K562 (cell line): ENCODE measurements around the gene SMARCA4. TPM values are rescaled to one million over a fixed set of nuclear protein-coding genes. Genes with fewer than 3 reads are reported as not detected.

Source experiments
- CBFA2T2 ChIP-seq: fragments of 450-650 bp; conservative IDR thresholded peaks from 2 replicates; pipeline ENCODE4 v1.6.1; 2017; ENCODE audit warnings: mild to moderate bottlenecking
- ELF2 ChIP-seq: fragments of 250-450 bp; sonication (Bioruptor Pico); IDR thresholded peaks from 2 replicates; pipeline ENCODE4 v1.5.0; 2021; ENCODE audit warnings: mild to moderate bottlenecking
- ETS2 ChIP-seq: IDR thresholded peaks from 2 replicates; pipeline ENCODE4 v1.6.1; 2016; ENCODE audit warnings: borderline replicate concordance, missing genetic modification characterization, mild to moderate bottlenecking, moderate library complexity, missing compliant biosample characterization; ENCODE audit not compliant: poor library complexity, severe bottlenecking
- HMGN3 ChIP-seq: IDR thresholded peaks from 2 replicates; pipeline ENCODE4 v1.6.1; 2011; ENCODE audit warnings: borderline replicate concordance, low read depth, mild to moderate bottlenecking, mixed read lengths, low read length; ENCODE audit not compliant: insufficient read length; ENCODE audit errors: extremely low read depth
- KDM1A ChIP-seq, 2 experiments: fragments of 450-650 bp; IDR thresholded peaks; 2 replicates each; pipeline ENCODE4 v1.6.1; 2016; ENCODE audit warnings: mild to moderate bottlenecking in 2 of 2
- KLF1 ChIP-seq: fragments of 450-650 bp; IDR thresholded peaks from 2 replicates; pipeline ENCODE4 v1.6.1; 2016; ENCODE audit warnings: missing genetic modification characterization, missing compliant biosample characterization
- NR1H2 ChIP-seq: sonication (generic); formaldehyde crosslinking; IDR thresholded peaks from 2 replicates; pipeline ENCODE4 v1.4.0; 2020; ENCODE audit warnings: mild to moderate bottlenecking, missing genetic modification reagents
- RFX7 ChIP-seq: fragments of 250-450 bp; sonication (Bioruptor Pico); IDR thresholded peaks from 2 replicates; pipeline ENCODE4 v1.5.1; 2021; ENCODE audit warnings: mild to moderate bottlenecking
- SMARCC2 ChIP-seq: fragments of 450-650 bp; IDR thresholded peaks from 2 replicates; pipeline ENCODE4 v1.6.1; 2017; ENCODE audit warnings: antibody characterized with exemption, moderate library complexity, mild to moderate bottlenecking, low read depth
- SRF ChIP-seq, 2 experiments: fragments of 250-450, 450-650 bp in 1 of 2; sonication (Bioruptor Pico) in 1 of 2; sonication (generic) in 1 of 2; formaldehyde crosslinking; IDR thresholded peaks; 2 replicates each; pipeline versions ENCODE4 v1.5.0 to v1.5.1; 2020 to 2022; ENCODE audit warnings: mild to moderate bottlenecking in 1 of 2, missing genetic modification reagents in 1 of 2
- STAT5A ChIP-seq: IDR thresholded peaks from 2 replicates; pipeline ENCODE4 v1.6.1; 2012; ENCODE audit warnings: low read length, inconsistent platforms, borderline replicate concordance
- TAF15 ChIP-seq: fragments of 200-400 bp; formaldehyde crosslinking; IDR thresholded peaks from 2 replicates; pipeline ENCODE4 v1.6.1; 2017; ENCODE audit warnings: mild to moderate bottlenecking, low read depth, low read length, moderate library complexity
- TCF3 ChIP-seq: sonication (generic); formaldehyde crosslinking; IDR thresholded peaks from 2 replicates; pipeline ENCODE4 v1.4.0; 2020; ENCODE audit warnings: mild to moderate bottlenecking, missing genetic modification reagents
- YY1 ChIP-seq, 3 experiments: IDR thresholded peaks; 2 replicates each; pipeline ENCODE4 v1.6.1; 2011; ENCODE audit warnings: low read length in 2 of 3, mild to moderate bottlenecking in 2 of 3, moderate library complexity in 2 of 3, borderline replicate concordance in 1 of 3, control low read depth in 1 of 3, low read depth in 1 of 3; ENCODE audit not compliant: insufficient read depth in 3 of 3, insufficient replicate concordance in 2 of 3, control insufficient read depth in 1 of 3, insufficient read length in 1 of 3; ENCODE audit errors: extremely low read depth in 1 of 3
- ZNF174 ChIP-seq: fragments of 250-450 bp; sonication (Bioruptor Pico); IDR thresholded peaks from 2 replicates; pipeline ENCODE4 v1.4.0; 2020; ENCODE audit warnings: mild to moderate bottlenecking
- ZNF263 ChIP-seq: sonication (generic); formaldehyde crosslinking; IDR thresholded peaks from 2 replicates; pipeline ENCODE4 v1.8.0; 2022; ENCODE audit warnings: mild to moderate bottlenecking, missing genetic modification reagents, borderline replicate concordance
- polyA plus RNA-seq, 8 experiments: library from polyadenylated mRNA; depleted of rRNA in 4 of 8; stranded (reverse) in 5 of 8; unstranded in 3 of 8; fragments of >200 nt; fragmentation: Nextera tagmentation in 2 of 8; fragmentation: Illumina TruSeq in 1 of 8; extraction: Ambion mirVana in 2 of 8; extraction: Trizol in 1 of 8; gene quantifications; 2 replicates each; pipeline versions ENCODE4 v1.2.1 to v1.2.3, GENCODE V29; 2011 to 2014; ENCODE audit warnings: inconsistent platforms in 1 of 8, missing spikeins in 1 of 8
- total RNA-seq, 7 experiments: library from RNA; depleted of rRNA in 6 of 7; stranded (reverse); fragments of >200 nt in 6 of 7; fragmentation: Illumina TruSeq in 2 of 7; extraction: Trizol in 2 of 7; gene quantifications; 2 replicates each; pipeline versions ENCODE4 v1.2.1 to v1.2.3, GENCODE V29; 2011 to 2021; ENCODE audit warnings: low replicate concordance in 1 of 7
- TF ChIP-seq, protein P1 (sequence below): sonication (generic); formaldehyde crosslinking; IDR thresholded peaks from 2 replicates; pipeline ENCODE4 v1.8.0; 2022; ENCODE audit warnings: missing genetic modification reagents, mild to moderate bottlenecking, moderate library complexity, borderline replicate concordance
- TF ChIP-seq, protein P2 (sequence below): fragments of 450-650 bp; IDR thresholded peaks from 2 replicates; pipeline ENCODE4 v1.6.1; 2018; ENCODE audit warnings: mild to moderate bottlenecking, low read depth; ENCODE audit not compliant: partially characterized antibody
- TF ChIP-seq, protein P3 (sequence below): fragments of 250-450 bp; sonication (Bioruptor Pico); IDR thresholded peaks from 2 replicates; pipeline ENCODE4 v1.5.0; 2020; ENCODE audit warnings: mild to moderate bottlenecking

Gene SMARCA4
- total and polyA plus RNA-seq, 9 of the 15 experiments (the other 6 are each of a cell fraction or from before 2014, with no cell fraction given), result 19.3 to 207 (median 52.1) TPM

DNA sequence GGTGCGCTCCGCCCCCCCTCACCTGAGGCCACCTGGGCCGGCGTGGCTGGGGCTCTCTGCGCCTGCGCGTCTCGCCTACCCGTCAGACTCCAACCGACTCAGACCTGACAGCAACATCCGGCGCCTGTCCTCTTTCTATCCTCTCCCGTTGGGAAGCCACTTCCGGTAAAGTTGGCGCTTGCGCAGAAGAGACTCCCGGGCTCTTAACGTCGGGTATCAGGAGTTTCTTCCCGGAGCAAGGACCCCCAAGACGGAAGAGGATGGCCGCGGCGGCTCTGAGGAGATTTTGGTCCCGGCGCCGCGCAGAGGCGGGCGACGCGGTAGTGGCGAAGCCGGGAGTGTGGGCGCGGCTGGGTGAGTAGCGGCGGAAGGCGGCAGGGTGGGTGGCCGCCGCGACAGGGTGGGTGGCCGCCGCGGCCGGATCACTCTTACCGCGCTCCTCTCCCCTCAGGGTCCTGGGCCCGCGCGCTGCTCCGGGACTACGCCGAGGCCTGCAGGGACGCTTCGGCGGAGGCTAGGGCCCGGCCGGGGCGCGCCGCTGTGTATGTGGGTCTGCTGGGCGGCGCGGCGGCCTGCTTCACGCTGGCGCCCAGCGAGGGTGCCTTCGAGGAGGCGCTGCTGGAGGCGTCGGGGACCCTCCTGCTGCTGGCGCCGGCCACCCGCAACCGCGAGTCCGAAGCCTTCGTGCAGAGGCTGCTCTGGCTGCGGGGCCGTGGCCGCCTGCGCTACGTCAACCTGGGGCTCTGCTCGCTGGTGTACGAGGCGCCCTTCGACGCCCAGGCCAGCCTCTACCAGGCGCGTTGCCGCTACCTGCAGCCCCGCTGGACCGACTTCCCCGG, 32.0 kb upstream of the SMARCA4 start, which contains the start of the genes TIMM29 and YIPF2 (continued):
- TF ChIP-seq ETS2 (tag) (no peak), KLF1 (0 out of 2 replicates have a peak, but pooled peaks have one; percentile 40), STAT5A (no peak; the same call in 1 of the 2 replicates), YY1 (IDR thresholded peaks at IDR 0.05; ENCODE audit: borderline replicate concordance in 1 of 3, control insufficient read depth in 1 of 3, extremely low read depth in 1 of 3, insufficient read depth in 3 of 3, insufficient read length in 1 of 3, insufficient replicate concordance in 2 of 3, low read depth in 1 of 3, low read length in 2 of 3) (peak; percentile 60 to 96 (median 94)), ZNF174 (CRISPR knock-in tag) (no peak), ZNF263 (CRISPR knock-in tag) (no peak; the same call in 1 of the 2 replicates), ELF2 (CRISPR knock-in tag) (peak; percentile 96), TAF15 (no peak), RFX7 (no peak), KDM1A (IDR thresholded peaks at IDR 0.05) (no peak), HMGN3 (peak; percentile 47), SMARCC2 (no peak), SRF (CRISPR knock-in tag; IDR thresholded peaks at IDR 0.05) (peak in 1 of 2 experiments; percentile 51; a peak in 1 of 4 replicates), NR1H2 (CRISPR knock-in tag) (no peak), CBFA2T2 (no peak), TCF3 (CRISPR knock-in tag) (no peak)
- TF ChIP-seq, protein P1, sequence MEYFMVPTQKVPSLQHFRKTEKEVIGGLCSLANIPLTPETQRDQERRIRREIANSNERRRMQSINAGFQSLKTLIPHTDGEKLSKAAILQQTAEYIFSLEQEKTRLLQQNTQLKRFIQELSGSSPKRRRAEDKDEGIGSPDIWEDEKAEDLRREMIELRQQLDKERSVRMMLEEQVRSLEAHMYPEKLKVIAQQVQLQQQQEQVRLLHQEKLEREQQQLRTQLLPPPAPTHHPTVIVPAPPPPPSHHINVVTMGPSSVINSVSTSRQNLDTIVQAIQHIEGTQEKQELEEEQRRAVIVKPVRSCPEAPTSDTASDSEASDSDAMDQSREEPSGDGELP (CRISPR knock-in tag), result peak; percentile 69; the same call in 1 of the 2 replicates
- TF ChIP-seq, protein P2, sequence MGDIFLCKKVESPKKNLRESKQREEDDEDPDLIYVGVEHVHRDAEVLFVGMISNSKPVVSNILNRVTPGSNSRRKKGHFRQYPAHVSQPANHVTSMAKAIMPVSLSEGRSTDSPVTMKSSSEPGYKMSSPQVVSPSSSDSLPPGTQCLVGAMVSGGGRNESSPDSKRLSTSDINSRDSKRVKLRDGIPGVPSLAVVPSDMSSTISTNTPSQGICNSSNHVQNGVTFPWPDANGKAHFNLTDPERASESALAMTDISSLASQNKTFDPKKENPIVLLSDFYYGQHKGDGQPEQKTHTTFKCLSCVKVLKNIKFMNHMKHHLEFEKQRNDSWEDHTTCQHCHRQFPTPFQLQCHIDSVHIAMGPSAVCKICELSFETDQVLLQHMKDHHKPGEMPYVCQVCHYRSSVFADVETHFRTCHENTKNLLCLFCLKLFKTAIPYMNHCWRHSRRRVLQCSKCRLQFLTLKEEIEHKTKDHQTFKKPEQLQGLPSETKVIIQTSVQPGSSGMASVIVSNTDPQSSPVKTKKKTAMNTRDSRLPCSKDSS, result no peak
- TF ChIP-seq, protein P3, sequence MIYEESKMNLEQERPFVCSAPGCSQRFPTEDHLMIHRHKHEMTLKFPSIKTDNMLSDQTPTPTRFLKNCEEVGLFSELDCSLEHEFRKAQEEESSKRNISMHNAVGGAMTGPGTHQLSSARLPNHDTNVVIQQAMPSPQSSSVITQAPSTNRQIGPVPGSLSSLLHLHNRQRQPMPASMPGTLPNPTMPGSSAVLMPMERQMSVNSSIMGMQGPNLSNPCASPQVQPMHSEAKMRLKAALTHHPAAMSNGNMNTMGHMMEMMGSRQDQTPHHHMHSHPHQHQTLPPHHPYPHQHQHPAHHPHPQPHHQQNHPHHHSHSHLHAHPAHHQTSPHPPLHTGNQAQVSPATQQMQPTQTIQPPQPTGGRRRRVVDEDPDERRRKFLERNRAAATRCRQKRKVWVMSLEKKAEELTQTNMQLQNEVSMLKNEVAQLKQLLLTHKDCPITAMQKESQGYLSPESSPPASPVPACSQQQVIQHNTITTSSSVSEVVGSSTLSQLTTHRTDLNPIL (CRISPR knock-in tag), result no peak
